Neutrophil (primary cell): ENCODE measurements around the gene FGFRL1.
A peak's percentile ranks its signal among the peaks of the same experiment; 100 is the strongest.

Experiments used
- H3K27ac ChIP-seq: fragments of 200-600 bp; sonication (generic); 2 replicates; pipeline ENCODE4 v1.5.1; 2016; ENCODE audit warnings: mild to moderate bottlenecking, moderate library complexity
- H3K27me3 ChIP-seq: fragments of 200-600 bp; sonication (generic); 2 replicates; pipeline ENCODE4 v1.6.0; 2016; ENCODE audit warnings: mild to moderate bottlenecking
- H3K36me3 ChIP-seq: fragments of 200-600 bp; sonication (generic); 2 replicates; pipeline ENCODE4 v1.5.1; 2017
- H3K4me1 ChIP-seq, 2 experiments: fragments of 200-600 bp in 1 of 2; sonication (generic) in 1 of 2; 1 replicate in 1 of 2; 2 replicates in 1 of 2; pipeline versions ENCODE4 v1.5.1 to v1.6.1; 2013 to 2016; ENCODE audit warnings: low read depth in 1 of 2, low read length in 1 of 2, mild to moderate bottlenecking in 1 of 2, moderate library complexity in 1 of 2; ENCODE audit not compliant: control insufficient read depth in 1 of 2, insufficient read depth in 1 of 2
- H3K4me3 ChIP-seq, 2 experiments: fragments of 200-600 bp in 1 of 2; sonication (generic) in 1 of 2; 1 replicate in 1 of 2; 2 replicates in 1 of 2; pipeline ENCODE4 v1.5.1; 2013 to 2016; ENCODE audit warnings: low read depth in 1 of 2, low read length in 1 of 2, mild to moderate bottlenecking in 1 of 2, moderate library complexity in 1 of 2
- H3K9me3 ChIP-seq: fragments of 200-600 bp; sonication (generic); 2 replicates; pipeline ENCODE4 v1.5.1; 2016
- TF ChIP-seq, protein P1 (sequence below): fragments of 200-600 bp; sonication (generic); IDR thresholded peaks from 2 replicates; pipeline ENCODE4 v1.5.1; 2016; ENCODE audit warnings: antibody characterized with exemption

FGFRL1 gene

DNA sequence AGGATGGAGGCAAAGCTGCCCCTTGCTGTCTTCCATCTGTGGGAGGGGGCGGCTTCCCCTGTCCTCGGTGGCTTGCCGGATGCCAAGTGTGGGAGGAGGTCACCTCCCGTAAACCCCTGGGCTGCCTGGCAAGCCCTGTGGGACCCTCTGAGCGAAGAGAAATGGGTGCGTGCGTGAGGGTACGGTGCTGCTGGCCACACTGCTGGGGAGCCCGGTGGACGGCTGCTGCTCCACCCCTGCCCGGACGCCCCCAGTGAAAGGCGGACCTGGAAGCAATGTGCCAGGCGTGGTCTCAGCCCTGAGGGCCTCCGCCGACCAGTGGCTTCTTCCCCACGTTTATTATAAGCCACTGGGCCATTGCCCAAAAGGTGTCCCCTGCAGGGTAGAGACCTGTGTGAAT, 29.1 kb upstream of the FGFRL1 start:
- Histone ChIP-seq H3K4me1 (peaks cover 34 to 38% of the 10 kb centered on the region in 2 experiments), H3K27ac (no peak overlapping the region), H3K27me3 (peaks cover 10% of the 10 kb centered on the region), H3K9me3 (no peaks in the 10 kb centered on the region), H3K4me3 (no peak overlapping the region), H3K36me3 (no peaks in the 10 kb centered on the region)
- TF ChIP-seq, protein P1, sequence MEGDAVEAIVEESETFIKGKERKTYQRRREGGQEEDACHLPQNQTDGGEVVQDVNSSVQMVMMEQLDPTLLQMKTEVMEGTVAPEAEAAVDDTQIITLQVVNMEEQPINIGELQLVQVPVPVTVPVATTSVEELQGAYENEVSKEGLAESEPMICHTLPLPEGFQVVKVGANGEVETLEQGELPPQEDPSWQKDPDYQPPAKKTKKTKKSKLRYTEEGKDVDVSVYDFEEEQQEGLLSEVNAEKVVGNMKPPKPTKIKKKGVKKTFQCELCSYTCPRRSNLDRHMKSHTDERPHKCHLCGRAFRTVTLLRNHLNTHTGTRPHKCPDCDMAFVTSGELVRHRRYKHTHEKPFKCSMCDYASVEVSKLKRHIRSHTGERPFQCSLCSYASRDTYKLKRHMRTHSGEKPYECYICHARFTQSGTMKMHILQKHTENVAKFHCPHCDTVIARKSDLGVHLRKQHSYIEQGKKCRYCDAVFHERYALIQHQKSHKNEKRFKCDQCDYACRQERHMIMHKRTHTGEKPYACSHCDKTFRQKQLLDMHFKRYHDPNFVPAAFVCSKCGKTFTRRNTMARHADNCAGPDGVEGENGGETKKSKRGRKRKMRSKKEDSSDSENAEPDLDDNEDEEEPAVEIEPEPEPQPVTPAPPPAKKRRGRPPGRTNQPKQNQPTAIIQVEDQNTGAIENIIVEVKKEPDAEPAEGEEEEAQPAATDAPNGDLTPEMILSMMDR, result no peak

DNA sequence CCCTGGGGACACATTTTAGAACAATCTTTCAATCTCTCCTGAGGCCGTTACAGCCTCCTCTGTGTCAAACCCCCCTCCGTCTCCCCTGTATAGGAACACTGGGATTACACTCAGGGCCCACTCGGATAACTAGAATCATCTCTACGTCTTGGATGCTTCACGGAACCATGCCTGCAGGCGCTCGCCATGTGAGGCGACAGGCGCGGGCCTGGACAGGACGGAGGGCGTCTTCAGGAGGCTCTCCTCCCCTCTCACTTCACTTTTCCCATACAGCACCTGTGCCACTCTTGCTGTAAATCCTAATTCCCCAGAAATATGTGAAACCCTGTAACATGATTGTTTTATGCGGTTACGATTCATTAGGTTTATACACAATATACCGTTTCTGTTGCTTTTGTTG, 28.6 kb upstream of the FGFRL1 start:
- Histone ChIP-seq H3K4me3 (no peak overlapping the region), H3K9me3 (no peaks in the 10 kb centered on the region), H3K27me3 (peaks cover 10% of the 10 kb centered on the region), H3K4me1 (peaks cover 37 to 44% of the 10 kb centered on the region in 2 experiments), H3K27ac (no peak overlapping the region), H3K36me3 (no peaks in the 10 kb centered on the region)
- TF ChIP-seq, protein P1, result no peak

- peaks cover 23 to 30% of the 10 kb centered on the region in 2 experiments for H3K4me1 ChIP-seq
- H3K27ac ChIP-seq, result no peak overlapping the region
- no peaks in the 10 kb centered on the region for H3K9me3 ChIP-seq
- peaks cover 10% of the 10 kb centered on the region for H3K27me3 ChIP-seq
- H3K4me3 ChIP-seq, result peak overlapping the region in 1 of 2 experiments; percentile 13
- TF ChIP-seq, protein P1, result no peak
- H3K36me3 ChIP-seq, result no peaks in the 10 kb centered on the region
These were observed 26.9 kb upstream of the FGFRL1 start for GRCh38 chr4:984336-985054.

GRCh38 chr4:985123-985830, 26.1 kb upstream of the FGFRL1 start:
- H3K27me3 ChIP-seq, result peaks cover 10% of the 10 kb centered on the region
- no peaks in the 10 kb centered on the region for H3K36me3 ChIP-seq
- no peak overlapping the region for H3K27ac ChIP-seq
- H3K4me1 ChIP-seq, result peaks cover 19 to 24% of the 10 kb centered on the region in 2 experiments
- no peaks in the 10 kb centered on the region for H3K9me3 ChIP-seq
- H3K4me3 ChIP-seq, result peak overlapping the region in 1 of 2 experiments; percentile 13
- TF ChIP-seq, protein P1, result no peak

DNA sequence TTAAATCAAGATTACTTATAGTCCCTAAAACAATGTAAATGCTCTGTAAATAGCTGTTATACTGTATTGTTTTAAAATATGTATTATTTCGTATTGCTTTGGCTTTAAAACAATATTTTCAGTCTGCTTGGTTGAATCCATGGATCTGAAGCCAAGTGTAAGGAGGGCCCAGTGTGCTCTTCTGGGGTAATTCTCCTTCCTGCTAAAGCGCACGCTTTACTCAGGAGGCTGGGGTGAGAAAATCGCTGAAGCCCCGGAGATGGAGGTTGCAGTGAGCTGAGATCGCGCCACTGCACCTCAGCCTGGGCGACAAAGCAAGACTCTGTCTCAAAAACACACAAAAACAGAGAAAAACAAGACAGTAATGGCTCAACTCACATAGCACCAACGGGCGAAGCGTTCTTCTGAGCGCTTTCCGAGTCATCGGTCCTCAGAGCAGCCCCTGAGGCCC, 25.0 kb upstream of the FGFRL1 start:
- peak overlapping the region; percentile 27 for H3K27ac ChIP-seq
- no peaks in the 10 kb centered on the region for H3K36me3 ChIP-seq

More for the DNA sequence above, 25.0 kb upstream of the FGFRL1 start:
- TF ChIP-seq, protein P1, result no peak
- Histone ChIP-seq H3K27me3 (peaks cover 10% of the 10 kb centered on the region), H3K4me1 (peaks cover 19 to 24% of the 10 kb centered on the region in 2 experiments), H3K4me3 (peak overlapping the region; percentile 61 to 73), H3K9me3 (no peaks in the 10 kb centered on the region)
